Ammon's horn (tissue), 1 donor: ENCODE results near the gene ARL15.

Experiments used
- DNase-seq: peaks from one replicate; pipeline ENCODE4 v3.0.0-alpha.2; 2016; ENCODE audit warnings: low spot score

ARL15 gene

DNA sequence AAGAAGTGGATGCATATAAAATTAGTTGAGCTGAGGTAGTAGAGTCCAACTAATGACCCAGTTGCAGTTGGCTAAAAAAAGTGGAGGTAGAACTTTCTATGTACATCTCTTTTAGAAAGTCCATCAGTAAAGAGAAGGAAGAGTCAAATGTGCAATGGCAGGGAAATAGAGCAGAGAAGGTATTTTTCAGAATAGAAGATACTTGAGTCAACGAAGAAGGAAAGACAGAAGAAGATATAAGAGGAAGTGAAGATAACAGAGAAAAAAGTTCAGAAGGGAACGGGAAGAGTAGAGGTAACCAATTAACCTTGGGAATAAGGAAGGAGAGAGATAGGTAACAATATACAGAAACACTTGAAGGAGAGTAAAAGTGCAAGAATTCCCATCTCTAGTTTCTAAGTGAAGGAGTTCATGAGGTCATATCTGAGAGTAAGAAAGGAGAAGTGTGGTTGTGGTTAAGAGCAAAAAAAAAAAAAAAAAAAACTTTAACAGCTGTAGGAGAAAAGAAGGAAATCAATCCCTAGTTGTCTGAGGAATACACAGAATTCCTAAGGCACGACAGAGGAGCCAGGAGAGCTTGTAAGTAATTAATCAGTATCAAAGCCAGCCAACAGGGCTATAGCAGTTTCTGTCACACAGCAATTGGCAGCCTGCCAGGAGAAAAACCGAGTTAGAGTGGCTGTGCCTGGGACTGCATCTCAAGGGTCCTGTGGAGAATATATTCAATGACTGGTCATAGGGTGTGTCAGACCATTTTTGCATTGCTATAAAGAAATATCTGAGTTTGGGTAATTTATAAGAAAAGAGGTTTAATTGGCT lies 61.0 kb downstream of the ARL15 start:
- DNase-seq = no peak

DNA sequence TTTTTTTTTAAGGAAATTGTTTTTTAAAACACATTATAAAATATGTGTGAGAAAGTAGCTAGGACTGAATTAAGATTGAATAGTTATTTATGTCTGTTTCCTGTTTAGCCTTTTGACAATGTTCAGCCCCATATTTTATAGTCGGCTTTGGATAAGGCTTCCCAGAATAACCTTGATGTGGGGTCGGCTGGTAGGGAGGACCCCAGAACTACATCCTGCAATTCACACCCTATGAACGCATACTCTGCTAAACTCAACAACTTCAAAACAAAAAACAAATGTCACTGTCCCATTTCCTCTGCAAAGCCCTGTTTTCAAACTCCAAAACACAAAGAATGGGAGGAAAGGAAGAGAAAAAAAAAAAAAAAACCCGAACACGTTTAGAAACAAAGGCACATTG lies 63.1 kb downstream of the ARL15 start:
- no peak for DNase-seq

DNA sequence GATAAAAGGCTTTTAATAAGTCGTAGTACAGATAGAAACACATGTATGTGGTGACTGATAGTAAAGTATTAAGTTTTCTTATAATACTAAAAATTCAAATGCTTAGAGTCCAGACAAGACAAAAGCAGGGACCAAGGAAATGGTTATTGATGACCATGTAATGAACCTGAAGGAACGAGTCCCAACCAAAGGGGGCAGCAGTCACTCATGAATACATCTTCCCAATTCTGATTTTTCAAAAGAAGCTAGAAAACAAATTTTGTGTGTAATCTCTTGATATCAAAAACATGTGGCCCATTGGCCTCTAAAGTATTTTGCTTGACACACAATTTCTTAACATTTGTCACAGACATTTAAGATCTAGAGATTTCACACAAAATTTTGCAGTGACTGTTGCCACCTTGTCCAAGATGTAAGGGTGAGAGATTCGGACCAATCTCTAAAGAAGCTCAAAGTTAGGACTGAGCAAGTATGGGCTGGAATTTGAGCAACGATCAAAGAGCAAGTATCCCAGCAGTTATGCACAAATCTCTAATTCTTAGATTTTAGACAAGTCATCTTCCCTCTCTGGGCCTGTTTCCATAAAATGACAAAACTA lies 66.8 kb downstream of the ARL15 start:
- DNase-seq = peak; percentile 54

DNA sequence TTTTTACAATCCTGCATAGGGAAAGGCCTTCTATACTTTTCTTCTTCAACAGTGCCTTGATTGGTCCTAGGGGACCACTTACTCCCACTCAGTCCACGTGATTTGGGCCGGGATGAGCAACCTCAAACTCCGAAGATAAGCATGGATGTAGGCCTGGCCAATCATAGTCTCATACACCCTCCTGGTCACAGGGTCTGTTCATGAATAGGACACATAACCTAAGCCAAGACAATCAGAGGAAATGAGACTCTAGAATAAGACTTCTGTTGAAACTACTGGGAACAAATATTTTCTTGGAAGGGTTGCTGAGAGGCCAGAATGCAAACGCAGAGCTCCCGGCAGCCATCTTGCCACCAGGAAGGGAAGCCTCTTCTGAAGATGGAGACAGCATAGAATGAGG lies 68.1 kb downstream of the ARL15 start:
- DNase-seq = no peak

DNA sequence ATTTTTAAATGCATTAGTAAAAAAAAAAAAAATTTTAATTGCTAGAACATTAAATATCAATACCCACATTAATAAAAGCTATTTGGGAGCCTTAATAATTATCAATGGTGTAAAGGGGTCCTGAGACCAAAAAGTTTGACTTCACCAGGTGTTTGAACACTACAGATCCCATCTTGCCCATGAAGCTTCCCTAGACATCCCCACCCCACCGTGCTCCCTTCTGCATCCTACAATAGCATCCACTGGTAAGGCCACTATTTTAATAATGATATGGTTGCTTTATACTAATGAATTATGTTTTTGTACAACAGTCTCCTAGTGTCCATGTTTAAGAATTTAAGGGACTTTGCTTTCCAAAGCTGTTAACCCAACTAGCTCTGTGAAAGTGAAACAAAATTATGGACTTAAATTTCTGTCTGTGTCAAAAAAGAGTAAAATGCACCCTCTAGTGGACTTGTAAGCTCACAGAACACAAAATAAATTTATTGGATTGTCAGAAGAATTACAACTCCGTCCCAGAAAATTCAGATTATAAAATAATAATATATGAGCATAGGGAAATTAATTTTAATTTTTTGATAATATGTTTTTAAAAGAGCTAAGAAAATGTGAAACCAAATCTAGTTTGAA lies 76.0 kb downstream of the ARL15 start:
- DNase-seq = peak; percentile 15

DNA sequence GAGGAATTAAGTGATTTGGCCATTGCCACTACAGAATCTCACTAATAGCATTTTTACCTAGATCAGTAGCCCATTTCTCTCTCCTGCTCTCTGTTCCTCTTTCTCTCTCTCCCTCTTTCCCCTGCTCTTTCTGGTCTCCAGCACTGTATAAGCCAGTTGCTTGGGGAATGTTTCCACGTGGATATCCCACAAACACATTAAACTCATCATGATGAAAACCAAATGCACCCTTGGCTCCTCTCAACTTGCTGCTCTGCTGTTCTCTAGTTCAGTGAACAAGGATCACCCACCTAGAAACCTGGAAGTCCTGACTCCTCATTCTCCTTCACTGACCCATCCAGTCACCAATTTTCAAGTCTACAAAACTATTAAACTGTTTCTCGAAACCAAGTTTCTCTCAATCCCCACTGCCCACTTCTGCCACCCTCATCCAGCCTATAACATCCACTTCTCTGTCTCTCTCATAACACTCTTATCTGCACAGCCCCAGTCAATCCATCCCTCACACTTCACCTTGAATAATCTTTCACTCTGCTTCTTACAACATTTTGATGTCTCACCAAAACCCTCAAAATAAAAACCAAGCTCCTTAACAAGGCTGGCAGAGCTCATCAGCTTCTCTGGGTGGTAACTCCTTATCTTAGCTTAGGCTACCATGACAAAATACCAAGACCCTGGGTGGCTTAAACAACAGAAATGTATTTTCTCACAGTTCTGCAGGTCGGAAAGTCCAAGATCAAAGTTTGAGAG lies 79.3 kb downstream of the ARL15 start:
- no peak for DNase-seq

DNA sequence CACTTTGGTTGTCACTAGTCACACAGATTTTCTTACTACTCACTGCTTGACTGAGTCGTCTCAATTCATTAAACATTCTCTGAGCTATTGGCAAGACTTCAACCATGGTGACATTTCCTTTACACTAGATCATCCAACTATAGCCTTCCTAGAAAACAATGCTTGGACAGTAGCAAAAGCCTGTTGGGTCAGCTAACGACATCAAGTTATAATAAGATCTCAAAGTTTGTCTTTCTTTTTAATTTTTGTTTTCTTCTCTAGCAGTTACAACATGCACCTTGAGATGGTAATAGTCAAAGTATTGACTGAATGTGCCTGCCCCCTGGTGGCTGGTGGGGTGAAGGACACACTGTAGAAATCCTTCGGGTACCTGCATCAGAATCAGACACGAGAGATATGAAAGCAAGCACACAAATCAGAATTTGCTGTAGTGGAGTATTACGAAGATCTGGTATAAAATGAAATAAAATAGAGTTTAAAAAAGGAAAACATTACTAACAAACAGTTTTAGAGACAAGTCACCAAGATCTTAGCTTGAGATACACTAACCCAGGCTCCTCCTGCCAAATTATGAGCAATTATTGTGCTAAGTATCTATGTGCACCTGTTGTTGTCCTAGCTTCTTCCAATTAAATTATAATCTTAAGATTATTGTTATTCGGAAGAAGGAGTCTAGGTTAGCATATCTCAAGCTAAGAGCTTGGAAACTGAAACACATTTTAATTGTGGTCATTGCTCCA lies 81.2 kb downstream of the ARL15 start:
- peak; percentile 62 for DNase-seq

DNA sequence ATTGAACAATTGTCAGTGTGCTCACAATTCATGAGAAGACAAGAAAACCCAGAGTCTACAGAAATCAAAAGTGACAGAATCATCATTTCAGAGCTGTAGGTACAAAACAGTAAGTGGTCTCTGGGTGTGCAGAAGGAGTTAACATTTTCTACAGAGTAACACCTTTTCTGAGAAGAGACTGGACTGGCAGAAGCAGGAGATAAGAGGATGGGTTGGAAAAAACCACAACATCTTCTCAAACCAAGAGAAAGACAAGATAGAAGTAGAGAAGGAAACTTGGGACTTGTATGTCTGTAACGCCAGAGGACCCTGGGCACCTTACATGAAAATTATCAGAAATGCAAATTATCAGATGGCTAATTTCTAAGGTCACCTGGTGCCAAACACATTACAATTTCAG lies 82.6 kb downstream of the ARL15 start:
- no peak for DNase-seq

DNA sequence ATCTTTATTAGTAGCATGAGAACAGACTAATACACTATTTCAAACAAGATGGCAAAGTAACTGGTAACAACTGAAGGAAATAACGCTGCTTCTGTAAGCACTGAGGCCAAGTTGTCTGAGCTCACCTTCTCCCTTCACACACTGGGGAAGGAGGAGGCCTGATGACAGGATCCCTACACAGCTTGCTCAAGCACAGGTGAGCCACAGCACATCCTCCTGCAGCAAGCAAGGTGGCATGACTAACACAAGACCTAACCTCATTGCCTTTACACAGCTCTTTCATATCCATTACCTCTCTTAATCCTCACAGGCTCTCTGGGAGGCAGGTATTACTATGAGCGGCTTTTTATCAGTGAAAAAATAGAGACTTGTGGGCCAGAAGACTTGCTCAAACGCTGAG lies 83.3 kb downstream of the ARL15 start:
- DNase-seq = no peak

DNA sequence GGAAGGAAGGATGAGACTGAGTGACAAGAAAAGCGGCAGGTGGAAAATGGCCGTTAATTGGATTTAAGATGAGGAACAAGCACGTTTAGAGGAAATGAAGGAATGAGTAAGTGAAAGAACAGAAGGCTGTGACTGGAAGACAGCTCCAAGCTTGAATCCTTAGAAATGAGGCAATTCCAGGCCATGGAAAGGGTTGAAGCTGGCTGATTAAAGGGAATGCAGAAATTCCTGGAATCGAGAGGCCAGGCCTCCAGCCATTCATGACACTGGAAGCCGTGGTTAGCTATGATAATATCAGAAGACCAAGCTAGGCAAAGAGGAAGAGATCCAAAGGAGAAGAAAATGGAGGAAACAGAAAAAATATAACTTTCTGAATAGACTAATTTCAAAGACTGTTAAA lies 84.2 kb downstream of the ARL15 start:
- DNase-seq = no peak

DNA sequence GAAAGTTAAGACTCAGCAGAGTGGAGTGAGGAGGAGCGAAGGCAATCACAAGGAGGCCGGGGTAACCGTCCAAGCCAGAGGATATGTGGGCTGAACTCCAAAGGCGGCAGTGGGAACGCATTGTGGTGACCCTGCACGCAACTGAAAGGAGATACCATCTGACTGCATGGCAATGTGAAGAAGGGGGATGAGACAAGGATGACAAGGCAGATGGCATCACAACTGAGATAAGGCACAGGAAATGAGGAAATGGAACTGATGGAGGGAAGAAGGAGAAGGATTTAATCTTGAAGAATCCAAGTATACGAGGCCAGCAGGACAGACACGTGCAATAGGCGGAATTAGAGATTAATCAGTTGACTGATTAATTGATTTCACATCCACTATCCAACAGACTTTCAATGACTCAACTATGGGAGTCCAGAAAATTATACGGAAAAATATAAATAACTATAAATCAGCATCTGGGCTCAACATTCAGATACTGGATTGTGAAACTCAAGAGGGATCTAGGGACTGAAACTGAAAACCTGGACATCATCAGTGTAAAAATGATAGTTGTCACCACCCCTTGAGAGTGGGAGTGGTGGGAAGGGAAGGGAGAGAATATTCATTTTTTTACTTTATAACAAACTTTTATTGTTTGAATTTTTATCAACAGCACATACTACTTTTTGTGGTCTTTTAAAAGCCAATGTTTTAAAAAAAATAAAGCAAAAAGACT lies 86.1 kb downstream of the ARL15 start:
- no peak for DNase-seq

DNA sequence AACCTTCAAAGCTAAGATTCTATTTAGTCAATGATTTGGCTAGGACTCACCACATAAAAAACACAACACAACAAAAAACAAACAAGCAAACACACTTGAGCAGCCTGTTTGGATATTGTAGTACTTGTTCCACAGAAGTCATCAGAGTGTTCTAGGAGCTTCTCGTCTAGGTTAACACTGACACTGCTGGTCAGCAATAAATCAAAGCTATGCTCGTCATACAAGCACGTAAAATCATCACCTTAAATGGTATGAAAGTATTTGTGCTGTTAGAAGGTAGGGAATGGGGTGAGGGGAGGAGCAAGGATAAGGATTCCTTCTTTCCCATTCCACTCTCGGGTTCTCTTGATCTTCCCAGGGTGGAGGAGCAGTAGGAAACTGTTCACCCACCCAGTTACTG lies 88.0 kb downstream of the ARL15 start:
- DNase-seq = no peak

DNA sequence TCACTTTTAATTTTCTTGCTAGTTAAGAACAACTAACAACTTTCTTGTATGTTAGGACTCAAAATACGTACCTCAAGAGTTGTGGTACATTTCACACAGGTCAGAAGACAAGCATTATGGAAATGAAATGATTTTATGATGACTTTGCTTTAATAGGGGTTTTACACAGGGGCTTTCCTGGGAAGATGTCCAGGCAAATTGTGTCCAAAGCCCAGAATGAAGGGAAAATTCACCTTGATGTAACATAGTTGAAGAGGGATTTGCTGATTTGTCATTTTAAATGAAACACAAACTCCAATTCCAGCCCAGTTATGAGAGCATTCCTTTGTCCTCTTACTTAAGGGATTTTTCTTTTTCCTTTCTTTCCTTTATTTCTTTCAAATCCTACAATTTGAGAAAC lies 89.2 kb downstream of the ARL15 start:
- no peak for DNase-seq

DNA sequence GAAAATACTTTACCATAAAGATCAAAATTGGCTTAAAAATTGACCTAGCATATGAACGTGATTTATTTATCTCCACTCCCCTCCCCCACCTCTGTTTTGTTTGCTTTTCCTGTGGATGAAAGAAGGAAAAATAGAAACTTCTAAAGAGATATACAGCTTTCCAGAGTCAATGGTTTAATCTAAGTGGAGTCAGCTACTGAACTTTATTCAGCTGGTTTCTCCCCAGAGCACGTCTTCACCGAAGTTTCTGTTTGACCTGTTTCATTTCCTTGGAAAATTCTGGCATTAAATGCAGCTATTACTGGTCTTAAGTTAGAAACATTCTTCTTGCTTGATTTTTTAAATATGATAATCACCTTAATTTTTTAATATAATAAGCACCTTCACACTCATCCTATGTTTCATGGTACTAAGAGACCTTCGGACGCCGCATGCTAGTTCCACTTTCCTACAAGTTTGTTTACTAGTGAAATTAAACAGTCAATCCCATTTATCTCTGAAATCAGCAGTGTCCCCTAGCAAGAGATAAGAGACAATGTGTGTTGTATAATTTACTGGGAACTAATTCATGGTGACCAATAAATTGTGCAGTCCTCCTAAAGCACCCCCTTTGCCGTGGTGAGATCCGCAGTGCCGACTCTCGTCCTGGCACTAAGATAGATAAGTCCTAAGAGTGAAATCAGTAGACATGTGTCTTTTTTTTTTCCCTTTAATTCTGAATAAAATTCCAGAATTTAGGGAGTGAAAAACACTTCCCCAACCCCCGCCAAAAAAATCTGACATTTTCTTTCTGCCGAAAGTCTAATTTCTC lies 89.9 kb downstream of the ARL15 start:
- no peak for DNase-seq

DNA sequence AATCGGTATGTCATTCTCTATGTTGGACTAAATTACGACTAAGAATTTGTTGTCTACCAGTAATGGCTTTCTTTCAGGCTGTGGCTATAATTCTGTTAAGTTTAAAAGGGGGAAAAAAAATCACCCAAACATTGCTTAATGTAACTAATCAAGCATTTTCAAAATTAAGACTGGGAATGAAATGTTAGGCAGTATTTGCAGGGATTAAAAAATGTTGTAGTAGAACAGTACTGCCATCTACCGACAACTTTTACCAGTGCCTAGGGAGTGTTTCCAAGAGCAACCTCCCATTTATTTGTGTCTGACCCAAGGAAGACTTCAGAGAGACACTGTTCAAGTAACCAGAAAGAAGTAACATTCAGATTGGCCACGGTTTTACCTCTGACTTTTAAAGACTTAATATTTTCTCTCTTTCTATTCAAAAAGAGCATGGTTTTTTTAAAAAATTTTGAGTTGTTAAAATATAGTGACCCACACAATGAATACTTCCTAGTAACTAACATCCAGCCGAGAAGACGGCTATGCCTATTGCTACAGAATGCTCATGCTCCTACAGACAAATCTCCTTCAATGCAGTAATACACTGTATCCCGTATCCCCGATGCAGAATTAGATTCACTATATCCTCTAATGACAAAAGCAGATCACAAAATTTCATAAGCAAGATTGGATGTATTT lies 92.4 kb downstream of the ARL15 start:
- peak; percentile 84 for DNase-seq

DNA sequence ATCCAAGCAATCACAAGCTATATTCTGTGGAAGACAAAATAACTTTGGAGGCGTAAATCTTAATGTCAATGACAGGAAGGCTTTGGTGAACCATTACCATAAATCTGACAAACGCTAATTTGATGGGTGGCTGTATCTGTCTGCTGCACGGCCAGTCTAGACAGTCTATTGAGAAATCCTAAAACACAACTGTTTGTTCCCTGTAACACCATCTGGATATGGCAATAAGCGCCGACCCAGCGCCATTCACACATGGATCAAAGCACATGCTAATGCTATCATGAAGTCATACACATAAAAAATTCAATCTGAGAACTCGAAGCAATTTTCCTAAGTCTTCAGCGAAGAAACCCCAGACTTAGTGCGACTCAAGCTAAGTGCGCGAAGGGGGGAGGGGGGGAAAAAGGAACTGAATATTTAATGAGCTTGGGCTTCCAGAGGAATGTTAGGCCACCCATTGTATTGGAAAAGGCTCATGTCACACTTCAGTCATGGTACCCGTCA lies 95.1 kb downstream of the ARL15 start:
- DNase-seq = no peak

DNA sequence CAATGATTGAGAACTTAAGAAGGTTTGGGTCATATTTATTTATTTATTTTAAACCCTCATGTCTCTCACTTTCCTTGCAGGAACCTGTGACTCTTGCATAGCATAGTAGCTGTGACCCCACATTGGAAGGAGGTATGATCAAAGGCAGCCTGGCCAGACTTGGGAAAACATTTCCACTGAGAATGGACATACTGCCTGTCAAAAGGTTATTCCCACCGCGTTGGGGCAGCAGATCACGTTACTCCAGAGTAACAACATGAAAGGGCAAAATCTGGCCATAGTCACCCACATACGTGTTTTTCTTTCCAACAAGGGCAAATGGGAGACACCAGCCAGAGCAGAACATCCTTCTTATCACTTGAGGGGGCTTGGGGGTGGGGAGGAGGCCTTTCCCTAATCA lies 95.7 kb downstream of the ARL15 start:
- no peak for DNase-seq

DNA sequence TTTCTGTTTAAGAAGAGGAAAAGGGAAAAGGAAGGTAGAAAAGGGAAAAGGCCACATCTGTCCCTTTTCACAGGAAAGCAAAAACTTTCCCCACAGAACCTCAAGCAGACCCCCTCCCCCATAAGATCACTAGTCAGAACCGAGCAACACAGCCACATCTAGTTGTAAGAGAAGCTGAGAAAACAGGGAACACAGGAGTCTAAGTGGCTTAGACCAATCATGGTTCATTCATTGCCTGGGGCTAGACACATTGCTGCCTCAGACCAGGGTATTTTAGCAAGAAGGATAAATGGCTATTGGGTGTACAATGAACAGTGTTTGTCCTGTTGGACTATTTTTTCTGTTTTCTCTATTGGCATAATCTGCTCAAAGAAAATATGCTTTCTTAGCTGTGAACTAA lies 98.0 kb downstream of the ARL15 start:
- no peak for DNase-seq

DNA sequence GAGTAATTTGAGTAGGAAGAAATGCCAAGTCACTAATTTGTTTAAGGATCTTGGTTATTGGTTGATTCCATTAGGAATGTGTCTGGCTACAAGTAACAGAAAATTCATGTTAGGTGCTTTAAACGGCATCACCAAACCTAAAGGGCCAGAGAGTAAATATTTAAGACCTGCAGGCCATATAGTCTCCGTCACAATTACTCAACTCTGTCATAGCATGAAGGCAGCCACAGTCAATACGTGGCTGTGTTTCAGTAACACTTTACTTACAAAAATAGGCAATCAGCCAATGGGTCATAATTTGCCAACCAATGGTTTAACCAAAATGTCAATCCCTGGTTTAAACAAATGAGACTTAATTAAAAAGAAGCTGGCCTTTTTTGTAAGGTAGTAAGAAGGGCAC lies 98.5 kb downstream of the ARL15 start:
- no peak for DNase-seq

DNA sequence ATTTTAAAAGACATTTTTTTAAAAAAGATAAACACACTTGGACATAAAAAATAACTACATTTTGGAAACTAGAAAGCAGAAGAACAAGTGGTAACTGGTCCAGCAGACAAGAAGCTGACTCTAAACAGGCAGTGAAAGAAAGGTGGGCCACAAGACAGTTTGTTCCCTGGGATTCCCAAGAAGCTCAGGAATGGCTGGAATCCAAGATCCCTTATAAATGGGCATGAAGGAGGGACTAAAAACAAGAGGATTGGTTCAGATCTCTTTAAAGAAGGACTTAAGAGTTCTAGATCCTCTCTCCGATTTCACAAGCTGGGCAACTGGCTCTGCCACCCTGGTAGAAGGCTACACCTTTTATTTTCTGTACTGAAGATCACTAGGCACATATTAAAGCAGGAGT lies 102.8 kb downstream of the ARL15 start:
- DNase-seq = no peak
